ENCODE data around the gene CHST8. TPM values are rescaled to one million over a fixed set of nuclear protein-coding genes. Genes with fewer than 3 reads are reported as not detected.

The CHST8 gene
- total RNA-seq, 1 donor from 2014 or later = not detected

DNA sequence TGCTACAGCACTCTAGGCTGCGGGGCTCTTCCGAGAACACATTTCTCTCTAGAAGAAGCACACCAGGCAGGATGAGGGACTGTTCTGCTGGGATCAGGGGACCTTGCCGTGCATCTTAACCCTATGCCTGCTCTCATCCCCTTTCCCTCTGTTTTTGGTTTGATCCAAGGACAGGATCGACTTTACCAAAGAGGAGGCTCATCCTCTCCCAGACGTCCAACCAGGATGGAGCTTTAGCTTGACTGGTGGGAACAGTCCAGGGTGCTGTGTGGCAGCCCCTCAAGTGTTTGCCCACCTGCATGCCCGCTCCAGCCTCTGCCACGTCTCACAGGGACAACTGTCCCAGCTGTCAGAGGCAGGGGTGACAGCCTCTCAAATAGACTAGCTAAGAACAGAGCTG is 132.6 kb downstream of the CHST8 start:
- DNase-seq (ENCODE audit: low read depth) = no peak
- Histone ChIP-seq H3K36me3 (ENCODE audit: control insufficient read depth, insufficient read depth, low read length) (no peaks in the 10 kb centered on the region), H3K27me3 (ENCODE audit: control insufficient read depth, insufficient read depth, low read length) (no peaks in the 10 kb centered on the region), H3K4me3 (ENCODE audit: low read depth, low read length) (no peak overlapping the region)
- TF ChIP-seq, protein P1, sequence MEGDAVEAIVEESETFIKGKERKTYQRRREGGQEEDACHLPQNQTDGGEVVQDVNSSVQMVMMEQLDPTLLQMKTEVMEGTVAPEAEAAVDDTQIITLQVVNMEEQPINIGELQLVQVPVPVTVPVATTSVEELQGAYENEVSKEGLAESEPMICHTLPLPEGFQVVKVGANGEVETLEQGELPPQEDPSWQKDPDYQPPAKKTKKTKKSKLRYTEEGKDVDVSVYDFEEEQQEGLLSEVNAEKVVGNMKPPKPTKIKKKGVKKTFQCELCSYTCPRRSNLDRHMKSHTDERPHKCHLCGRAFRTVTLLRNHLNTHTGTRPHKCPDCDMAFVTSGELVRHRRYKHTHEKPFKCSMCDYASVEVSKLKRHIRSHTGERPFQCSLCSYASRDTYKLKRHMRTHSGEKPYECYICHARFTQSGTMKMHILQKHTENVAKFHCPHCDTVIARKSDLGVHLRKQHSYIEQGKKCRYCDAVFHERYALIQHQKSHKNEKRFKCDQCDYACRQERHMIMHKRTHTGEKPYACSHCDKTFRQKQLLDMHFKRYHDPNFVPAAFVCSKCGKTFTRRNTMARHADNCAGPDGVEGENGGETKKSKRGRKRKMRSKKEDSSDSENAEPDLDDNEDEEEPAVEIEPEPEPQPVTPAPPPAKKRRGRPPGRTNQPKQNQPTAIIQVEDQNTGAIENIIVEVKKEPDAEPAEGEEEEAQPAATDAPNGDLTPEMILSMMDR (IDR thresholded peaks at IDR 0.05; ENCODE audit: insufficient read depth, low read length, poor library complexity, severe bottlenecking) = no peak

DNA sequence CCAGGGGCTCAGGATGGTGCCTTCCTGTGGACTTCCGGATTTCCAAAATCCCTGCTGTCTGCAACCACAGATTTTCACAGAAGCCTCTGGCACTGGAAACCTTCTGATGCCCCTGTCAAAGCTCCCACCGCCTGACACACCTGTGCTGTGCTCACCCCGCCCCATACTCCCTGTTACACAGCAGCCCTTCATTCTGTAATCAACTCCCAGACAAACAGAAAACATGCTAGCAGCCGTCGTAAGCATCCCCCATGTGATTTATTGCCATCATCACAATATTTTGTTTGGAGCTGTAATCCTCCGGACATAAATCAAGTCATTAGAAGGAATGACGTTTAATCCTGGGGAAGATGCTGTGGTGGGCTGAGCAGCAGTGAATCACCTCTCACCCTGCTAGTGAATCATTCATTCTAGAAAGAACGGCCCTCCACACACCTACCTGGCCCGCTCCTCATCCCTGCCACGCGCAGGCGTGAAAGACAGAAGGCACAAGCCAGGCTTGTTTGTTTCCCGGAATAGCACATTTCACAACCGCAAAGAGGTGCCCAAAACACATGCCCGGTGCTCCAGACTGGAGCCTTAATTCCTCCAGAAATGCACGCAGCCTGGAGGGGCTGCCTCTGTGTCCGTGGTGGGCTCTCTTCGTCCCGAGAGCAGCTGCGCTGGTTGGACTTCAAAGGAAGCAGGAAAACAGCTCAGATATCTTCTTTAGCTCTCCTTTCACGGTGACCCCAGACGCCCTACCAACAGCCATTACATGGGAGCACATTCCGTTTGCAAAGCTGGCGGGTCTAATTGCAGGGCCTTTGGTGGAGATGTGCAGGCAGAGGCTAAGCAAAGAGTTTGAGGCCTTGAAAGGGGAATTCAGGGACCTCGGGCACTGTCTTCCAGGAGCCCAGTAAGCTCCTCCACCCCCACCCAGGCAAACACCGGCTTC is 133.6 kb downstream of the CHST8 start:
- TF ChIP-seq, protein P1 (IDR thresholded peaks at IDR 0.05; ENCODE audit: insufficient read depth, low read length, poor library complexity, severe bottlenecking) = no peak
- Histone ChIP-seq H3K27me3 (ENCODE audit: control insufficient read depth, insufficient read depth, low read length) (no peaks in the 10 kb centered on the region), H3K36me3 (ENCODE audit: control insufficient read depth, insufficient read depth, low read length) (no peaks in the 10 kb centered on the region), H3K4me3 (ENCODE audit: low read depth, low read length) (no peak overlapping the region)
- no peak for DNase-seq (ENCODE audit: low read depth)

DNA sequence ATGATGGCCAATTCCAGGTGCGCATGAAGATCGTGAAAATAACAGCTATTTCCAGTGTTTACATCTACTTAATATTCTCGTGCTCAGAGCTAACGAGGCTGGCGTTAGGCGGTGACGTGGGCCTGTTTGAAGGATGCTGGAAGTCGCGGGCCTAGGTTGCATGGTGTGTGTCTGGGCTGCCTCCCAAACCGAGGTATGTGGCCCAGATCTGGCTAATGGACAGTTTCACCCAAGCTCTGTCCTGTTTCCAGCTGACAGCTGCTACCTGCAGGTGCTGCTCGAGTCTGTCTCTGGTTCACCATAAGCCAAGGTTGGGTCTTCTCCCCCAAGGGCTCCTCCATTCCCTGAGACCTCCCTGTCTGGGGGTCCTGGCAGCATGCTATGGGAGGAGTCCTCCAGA is 134.4 kb downstream of the CHST8 start:
- DNase-seq (ENCODE audit: low read depth) = no peak
- TF ChIP-seq, protein P1 (IDR thresholded peaks at IDR 0.05; ENCODE audit: insufficient read depth, low read length, poor library complexity, severe bottlenecking) = no peak
- H3K27me3 ChIP-seq (ENCODE audit: control insufficient read depth, insufficient read depth, low read length) = no peaks in the 10 kb centered on the region
- no peak overlapping the region for H3K4me3 ChIP-seq (ENCODE audit: low read depth, low read length)
- H3K36me3 ChIP-seq (ENCODE audit: control insufficient read depth, insufficient read depth, low read length) = no peaks in the 10 kb centered on the region

DNA sequence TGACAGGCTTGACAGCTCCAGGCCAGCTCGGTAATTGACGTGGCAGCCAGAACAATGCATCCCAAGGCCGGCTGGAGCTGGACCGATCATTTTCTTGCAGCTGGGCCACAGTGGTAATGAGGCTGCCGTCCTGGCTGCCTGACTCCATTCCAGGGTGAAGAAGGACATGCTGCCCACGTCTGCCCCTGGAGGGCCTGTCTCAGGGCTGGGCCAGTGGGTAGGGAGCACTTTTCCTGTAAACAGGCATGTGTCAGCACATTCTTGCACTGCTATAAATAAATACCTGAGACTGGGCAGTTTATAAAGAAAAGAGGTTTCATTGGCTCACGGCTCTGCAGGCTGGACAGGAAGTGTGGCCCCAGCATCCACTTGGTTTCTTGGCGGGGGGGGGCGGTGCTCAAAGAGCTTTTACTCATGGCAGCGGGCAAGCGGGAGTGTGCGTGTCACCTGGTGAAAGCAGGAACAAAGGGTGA is 136.8 kb downstream of the CHST8 start:
- no peaks in the 10 kb centered on the region for H3K27me3 ChIP-seq (ENCODE audit: control insufficient read depth, insufficient read depth, low read length)
- DNase-seq (ENCODE audit: low read depth) = no peak

DNA sequence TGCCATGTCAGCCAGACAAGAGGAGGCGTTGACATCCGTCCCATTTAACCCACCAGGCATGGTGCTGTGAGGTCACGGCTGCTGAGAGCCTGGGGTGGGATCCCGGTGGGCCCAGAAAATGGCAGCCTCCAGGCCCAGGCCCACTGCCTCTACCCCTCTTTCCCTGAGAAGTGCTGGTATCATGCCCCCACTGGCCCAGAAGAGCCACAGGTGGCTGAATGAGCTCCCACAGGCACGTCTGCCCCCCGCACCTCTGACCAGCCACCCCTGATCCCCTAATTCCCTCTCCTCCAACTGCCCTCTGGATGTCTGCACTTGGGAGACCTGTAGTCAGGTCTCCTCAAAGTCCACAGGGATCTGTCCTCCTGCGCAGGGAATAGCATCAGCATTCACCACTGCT is 137.6 kb downstream of the CHST8 start:
- TF ChIP-seq, protein P1 (IDR thresholded peaks at IDR 0.05; ENCODE audit: insufficient read depth, low read length, poor library complexity, severe bottlenecking) = no peak
- Histone ChIP-seq H3K4me3 (ENCODE audit: low read depth, low read length) (no peak overlapping the region), H3K27me3 (ENCODE audit: control insufficient read depth, insufficient read depth, low read length) (no peaks in the 10 kb centered on the region), H3K36me3 (ENCODE audit: control insufficient read depth, insufficient read depth, low read length) (no peaks in the 10 kb centered on the region)
- DNase-seq (ENCODE audit: low read depth) = no peak

More for the DNA sequence above, 136.8 kb downstream of the CHST8 start:
- Histone ChIP-seq H3K4me3 (ENCODE audit: low read depth, low read length) (no peak overlapping the region), H3K36me3 (ENCODE audit: control insufficient read depth, insufficient read depth, low read length) (no peaks in the 10 kb centered on the region)
- TF ChIP-seq, protein P1 (IDR thresholded peaks at IDR 0.05; ENCODE audit: insufficient read depth, low read length, poor library complexity, severe bottlenecking) = no peak

Measured in kidney epithelial cell (primary cell).